Measurements from ENCODE around the gene GNMT. TPM values are rescaled to one million over a fixed set of nuclear protein-coding genes. Genes with fewer than 3 reads are reported as not detected.

GNMT gene
- total and polyA plus RNA-seq, 9 of the 15 experiments (the other 6 are each of a cell fraction or from before 2014, with no cell fraction given): 0.11 to 0.29 (median 0.15) TPM; not detected in 6

- no peak for DNase-seq (ENCODE audit: extremely low read depth in 1 of 4, low spot score in 3 of 4)
- Histone ChIP-seq H3K4me2 (ENCODE audit: insufficient read depth, low read length) (no peak overlapping the region), H3K9ac (ENCODE audit: insufficient read depth in 1 of 2, low read depth in 2 of 2, low read length in 2 of 2) (no peak overlapping the region), H3K27me3 (ENCODE audit: control insufficient read depth in 2 of 2, insufficient read depth in 2 of 2, low read length in 2 of 2) (no peaks in the 10 kb centered on the region), H3K9me3 (replicated peaks; ENCODE audit: control insufficient read depth, insufficient read depth, low read depth, low read length) (no peaks in the 10 kb centered on the region), H3K36me3 (ENCODE audit: control insufficient read depth, insufficient read depth, low read length) (peaks cover 8% of the 10 kb centered on the region; the same call in 1 of the 3 replicates), H2AFZ (ENCODE audit: low read depth, low read length) (peak overlapping the region; percentile 54), H3K27ac (ENCODE audit: extremely low read depth, low read depth, low read length) (no peak overlapping the region), H3K4me3 (no peak overlapping the region), H3K4me1 (replicated peaks in 1 of 2; ENCODE audit: control insufficient read depth in 2 of 2, insufficient read depth in 2 of 2, low read length in 2 of 2) (peaks cover 26 to 48% of the 10 kb centered on the region in 2 experiments; a peak in 4 of 5 replicates), H3K79me2 (ENCODE audit: control insufficient read depth, insufficient read depth, low read length) (peaks cover 48% of the 10 kb centered on the region), H3K9me1 (ENCODE audit: control insufficient read depth, insufficient read depth, low read length) (peaks cover 3% of the 10 kb centered on the region), H4K20me1 (replicated peaks; ENCODE audit: control insufficient read depth, insufficient read depth, low read length) (peaks cover 5% of the 10 kb centered on the region; the same call in 1 of the 2 replicates)
- ATAC-seq: no peak
- BruUV-seq (replicated peaks): no TSS peak
- TF ChIP-seq CC2D1A (IDR thresholded peaks at IDR 0.05) (peak; percentile 40; the same call in 1 of the 2 replicates), RBM17 (IDR thresholded peaks at IDR 0.05; ENCODE audit: borderline replicate concordance, low read depth, low read length) (no peak), EHMT2 (IDR thresholded peaks at IDR 0.05) (0 out of 2 replicates have a peak, but pooled peaks have one; percentile 41), POU5F1 (IDR thresholded peaks at IDR 0.05; ENCODE audit: borderline replicate concordance, low read depth, low read length, partially characterized antibody) (no peak), SMARCA4 (IDR thresholded peaks at IDR 0.05) (0 out of 2 replicates have a peak, but pooled peaks have one; percentile 13), MCM7 (IDR thresholded peaks at IDR 0.05) (peak in 1 of 2 experiments; percentile 45; a peak in 1 of 4 replicates), ARID2 (IDR thresholded peaks at IDR 0.05) (no peak), HDAC1 (IDR thresholded peaks at IDR 0.05) (0 out of 4 replicates have a peak, but pooled peaks of 1 of the 2 experiments have one; percentile 16)
- in situ Hi-C loops (cut with MboI) (no loop called here), intact Hi-C loops (cut with micrococcal nuclease) (no loop called here)
- no peak for FAIRE-seq
- 73% methylated on average over 5 of the region's 5 CpGs for WGBS (ENCODE audit: insufficient coverage, low coverage, missing lambda C conversion rate)
- ChIA-PET CTCF (ENCODE audit: low intra/inter-chr PET ratio) (no interaction called here), POLR2A (interaction anchor here (1.0 kb wide), 1 partner anchor 17 kb away, joined by 4 read pairs; no protein-coding TSS in a partner anchor)
Observed at GRCh38 chr6:42981836-42982235, 21.3 kb downstream of the GNMT start.

All from K562 (cell line).